ENCODE measurements around the gene FMO3. TPM values are rescaled to one million over a fixed set of nuclear protein-coding genes. Genes with fewer than 3 reads are reported as not detected.

The FMO3 gene
- total RNA-seq, 1 experiment from 2014 or later: 0.12 TPM

DNA sequence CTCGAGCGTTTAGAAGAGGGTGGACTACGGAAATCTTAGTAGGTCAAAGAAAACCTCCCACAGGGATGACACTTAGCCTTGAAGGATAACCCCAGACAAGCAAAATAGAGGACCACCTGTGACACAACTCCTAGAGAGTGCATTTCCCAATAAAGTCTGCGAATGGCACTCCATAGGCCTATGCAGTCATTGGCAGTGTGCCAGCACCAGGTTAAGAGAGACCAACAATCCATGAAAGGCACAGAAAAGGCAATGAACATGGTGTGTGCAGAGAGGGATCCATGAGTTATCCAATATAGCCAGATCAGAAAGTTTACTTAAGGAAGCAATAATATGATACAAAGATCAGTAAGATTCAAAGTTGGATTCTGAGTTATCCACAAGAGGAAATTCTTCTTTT is 49.2 kb downstream of the FMO3 start:
- H3K4me3 ChIP-seq (replicated peaks in 1 of 2; ENCODE audit: low read depth in 1 of 2, low read length in 2 of 2): no peak overlapping the region
- intact Hi-C loops (cut with micrococcal nuclease): no loop called here
- TF ChIP-seq SP1 (IDR thresholded peaks at IDR 0.05; ENCODE audit: low read depth): no peak
- no peak for TF ChIP-seq CEBPB (IDR thresholded peaks at IDR 0.05; ENCODE audit: low read depth)
- TF ChIP-seq ZNF274 (IDR thresholded peaks at IDR 0.05; ENCODE audit: low read depth, low read length): no peak
- no peak for TF ChIP-seq FOSL1 (IDR thresholded peaks at IDR 0.05; ENCODE audit: low read depth)
- TF ChIP-seq YY1 (IDR thresholded peaks at IDR 0.05; ENCODE audit: extremely low read depth, insufficient replicate concordance, low read depth, low read length): no peak
- no peak for TF ChIP-seq RAD21 (IDR thresholded peaks at IDR 0.05; ENCODE audit: low read depth)
- no peak for TF ChIP-seq TCF7L2 (IDR thresholded peaks at IDR 0.05; ENCODE audit: borderline replicate concordance, extremely low read depth, insufficient read depth, insufficient read length)
- no peak for TF ChIP-seq ELF1 (IDR thresholded peaks at IDR 0.05; ENCODE audit: borderline replicate concordance, low read depth)
- no peak for TF ChIP-seq ZFX (IDR thresholded peaks at IDR 0.05)
- no peaks in the 10 kb centered on the region for H4K20me1 ChIP-seq (ENCODE audit: insufficient read depth)
- CTCF ChIA-PET: no interaction called here
- no peaks in the 10 kb centered on the region for H3K4me1 ChIP-seq (ENCODE audit: control insufficient read depth in 1 of 2, insufficient read depth in 2 of 2, low read length in 2 of 2)
- H3K27me3 ChIP-seq (ENCODE audit: insufficient read depth, low read length): 0 out of 2 replicates have a peak, but pooled peaks cover 8% of the 10 kb centered on the region
- RAD21 ChIA-PET (ENCODE audit: low non-redundant PET in 1 of 2, low total read pairs in 2 of 2, uncharacterized antibody in 2 of 2, unreplicated experiment in 2 of 2): no interaction called here
- H3K9ac ChIP-seq (ENCODE audit: low read length): no peak overlapping the region
- DNase-seq (ENCODE audit: low read depth, low spot score): no peak
- no peak overlapping the region for H2AFZ ChIP-seq (ENCODE audit: low read depth, low read length, poor library complexity, severe bottlenecking)
- H3K27ac ChIP-seq (ENCODE audit: low read depth, low read length): no peak overlapping the region
- H3K9me3 ChIP-seq (ENCODE audit: control insufficient read depth in 1 of 2, insufficient read depth in 1 of 2, low read depth in 1 of 2, low read length in 2 of 2): no peaks in the 10 kb centered on the region
- no peaks in the 10 kb centered on the region for H3K36me3 ChIP-seq (ENCODE audit: control insufficient read depth in 1 of 2, insufficient read depth in 2 of 2, low read length in 2 of 2)
- no TSS peak for BruUV-seq (replicated peaks)
- no peak overlapping the region for H3K4me2 ChIP-seq (ENCODE audit: low read length)
- H3K9me2 ChIP-seq (ENCODE audit: insufficient read depth): no peaks in the 10 kb centered on the region
- POLR2A ChIA-PET: no interaction called here
- no peaks in the 10 kb centered on the region for H3K79me2 ChIP-seq (ENCODE audit: insufficient read depth, low read length)
- no peak for ATAC-seq

DNA sequence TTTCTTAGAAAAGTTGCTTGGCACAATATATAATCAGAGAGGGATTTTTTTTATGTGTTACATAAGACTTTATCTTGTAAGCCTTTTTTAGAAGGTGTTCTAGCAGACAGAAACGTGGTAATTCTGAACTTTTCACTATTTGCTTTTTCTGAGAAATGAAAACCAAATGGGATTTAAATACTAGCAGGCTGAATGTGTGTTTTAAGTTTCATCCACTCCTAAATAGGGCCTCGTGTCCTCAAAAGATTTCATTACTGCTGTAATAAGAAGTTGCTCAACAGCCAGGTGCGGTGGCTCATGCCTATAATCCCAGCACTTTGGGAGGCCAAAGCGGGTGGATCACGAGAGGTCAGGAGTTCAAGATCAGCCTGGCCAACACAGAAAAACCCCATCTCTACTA is 49.7 kb downstream of the FMO3 start:
- RAD21 ChIA-PET (ENCODE audit: low non-redundant PET in 1 of 2, low total read pairs in 2 of 2, uncharacterized antibody in 2 of 2, unreplicated experiment in 2 of 2): no interaction called here
- Histone ChIP-seq H3K27ac (ENCODE audit: low read depth, low read length) (no peak overlapping the region), H4K20me1 (ENCODE audit: insufficient read depth) (no peaks in the 10 kb centered on the region), H3K4me1 (ENCODE audit: control insufficient read depth in 1 of 2, insufficient read depth in 2 of 2, low read length in 2 of 2) (no peaks in the 10 kb centered on the region), H3K4me3 (replicated peaks in 1 of 2; ENCODE audit: low read depth in 1 of 2, low read length in 2 of 2) (no peak overlapping the region), H3K27me3 (ENCODE audit: insufficient read depth, low read length) (0 out of 2 replicates have a peak, but pooled peaks cover 5% of the 10 kb centered on the region), H3K9ac (ENCODE audit: low read length) (no peak overlapping the region), H2AFZ (ENCODE audit: low read depth, low read length, poor library complexity, severe bottlenecking) (no peak overlapping the region), H3K9me2 (ENCODE audit: insufficient read depth) (no peaks in the 10 kb centered on the region), H3K4me2 (ENCODE audit: low read length) (no peak overlapping the region), H3K9me3 (ENCODE audit: control insufficient read depth in 1 of 2, insufficient read depth in 1 of 2, low read depth in 1 of 2, low read length in 2 of 2) (no peaks in the 10 kb centered on the region), H3K36me3 (ENCODE audit: control insufficient read depth in 1 of 2, insufficient read depth in 2 of 2, low read length in 2 of 2) (no peaks in the 10 kb centered on the region), H3K79me2 (ENCODE audit: insufficient read depth, low read length) (no peaks in the 10 kb centered on the region)
- CTCF ChIA-PET: no interaction called here
- POLR2A ChIA-PET: no interaction called here
- BruUV-seq (replicated peaks): no TSS peak
- ATAC-seq: no peak
- no peak for TF ChIP-seq CBX3 (IDR thresholded peaks at IDR 0.05; ENCODE audit: low read depth)
- TF ChIP-seq TCF7L2 (IDR thresholded peaks at IDR 0.05; ENCODE audit: borderline replicate concordance, extremely low read depth, insufficient read depth, insufficient read length): no peak
- TF ChIP-seq CEBPB (IDR thresholded peaks at IDR 0.05; ENCODE audit: low read depth): no peak
- no peak for TF ChIP-seq POLR2AphosphoS5 (IDR thresholded peaks at IDR 0.05; ENCODE audit: low read depth, low read length)
- no peak for TF ChIP-seq FOSL1 (IDR thresholded peaks at IDR 0.05; ENCODE audit: low read depth)
- TF ChIP-seq, protein P1, sequence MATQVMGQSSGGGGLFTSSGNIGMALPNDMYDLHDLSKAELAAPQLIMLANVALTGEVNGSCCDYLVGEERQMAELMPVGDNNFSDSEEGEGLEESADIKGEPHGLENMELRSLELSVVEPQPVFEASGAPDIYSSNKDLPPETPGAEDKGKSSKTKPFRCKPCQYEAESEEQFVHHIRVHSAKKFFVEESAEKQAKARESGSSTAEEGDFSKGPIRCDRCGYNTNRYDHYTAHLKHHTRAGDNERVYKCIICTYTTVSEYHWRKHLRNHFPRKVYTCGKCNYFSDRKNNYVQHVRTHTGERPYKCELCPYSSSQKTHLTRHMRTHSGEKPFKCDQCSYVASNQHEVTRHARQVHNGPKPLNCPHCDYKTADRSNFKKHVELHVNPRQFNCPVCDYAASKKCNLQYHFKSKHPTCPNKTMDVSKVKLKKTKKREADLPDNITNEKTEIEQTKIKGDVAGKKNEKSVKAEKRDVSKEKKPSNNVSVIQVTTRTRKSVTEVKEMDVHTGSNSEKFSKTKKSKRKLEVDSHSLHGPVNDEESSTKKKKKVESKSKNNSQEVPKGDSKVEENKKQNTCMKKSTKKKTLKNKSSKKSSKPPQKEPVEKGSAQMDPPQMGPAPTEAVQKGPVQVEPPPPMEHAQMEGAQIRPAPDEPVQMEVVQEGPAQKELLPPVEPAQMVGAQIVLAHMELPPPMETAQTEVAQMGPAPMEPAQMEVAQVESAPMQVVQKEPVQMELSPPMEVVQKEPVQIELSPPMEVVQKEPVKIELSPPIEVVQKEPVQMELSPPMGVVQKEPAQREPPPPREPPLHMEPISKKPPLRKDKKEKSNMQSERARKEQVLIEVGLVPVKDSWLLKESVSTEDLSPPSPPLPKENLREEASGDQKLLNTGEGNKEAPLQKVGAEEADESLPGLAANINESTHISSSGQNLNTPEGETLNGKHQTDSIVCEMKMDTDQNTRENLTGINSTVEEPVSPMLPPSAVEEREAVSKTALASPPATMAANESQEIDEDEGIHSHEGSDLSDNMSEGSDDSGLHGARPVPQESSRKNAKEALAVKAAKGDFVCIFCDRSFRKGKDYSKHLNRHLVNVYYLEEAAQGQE (IDR thresholded peaks at IDR 0.05; ENCODE audit: low read depth): no peak
- TF ChIP-seq RAD21 (IDR thresholded peaks at IDR 0.05; ENCODE audit: low read depth): no peak
- TF ChIP-seq POLR2A (IDR thresholded peaks at IDR 0.05; ENCODE audit: borderline replicate concordance, extremely low read depth, insufficient read depth, insufficient read length): no peak
- no peak for TF ChIP-seq SIN3A (IDR thresholded peaks at IDR 0.05; ENCODE audit: low read depth)
- no peak for TF ChIP-seq SP1 (IDR thresholded peaks at IDR 0.05; ENCODE audit: low read depth)
- DNase-seq (ENCODE audit: low read depth, low spot score): no peak
- intact Hi-C loops (cut with micrococcal nuclease): no loop called here

Data from HCT116 (cell line).